ENCODE results near the gene WNT16. TPM values are rescaled to one million over a fixed set of nuclear protein-coding genes. Genes with fewer than 3 reads are reported as not detected.
"Not testable (repeated sequence)": the region's sequence is repeated elsewhere in the genome, so short reads cannot be mapped to it uniquely, and the experiment has no call there.

WNT16 gene
- total RNA-seq, 2 experiments from 2014 or later: not detected

GRCh38 chr7:121313793-121314676 is 14.8 kb upstream of the WNT16 start:
- Mint-ChIP-seq H3K9me3 (ENCODE audit: insufficient read depth) (no peaks in the 10 kb centered on the region), H3K4me1 (ENCODE audit: low read depth) (no peaks in the 10 kb centered on the region), H3K27ac (no peak overlapping the region), H3K36me3 (ENCODE audit: low read depth) (no peaks in the 10 kb centered on the region), H3K27me3 (ENCODE audit: low read depth) (peaks cover 9% of the 10 kb centered on the region), H3K4me3 (no peak overlapping the region)
- CTCF ChIA-PET: no interaction called here
- ATAC-seq (no peak), DNase-seq (no peak)
- POLR2A ChIA-PET: no interaction called here

DNA sequence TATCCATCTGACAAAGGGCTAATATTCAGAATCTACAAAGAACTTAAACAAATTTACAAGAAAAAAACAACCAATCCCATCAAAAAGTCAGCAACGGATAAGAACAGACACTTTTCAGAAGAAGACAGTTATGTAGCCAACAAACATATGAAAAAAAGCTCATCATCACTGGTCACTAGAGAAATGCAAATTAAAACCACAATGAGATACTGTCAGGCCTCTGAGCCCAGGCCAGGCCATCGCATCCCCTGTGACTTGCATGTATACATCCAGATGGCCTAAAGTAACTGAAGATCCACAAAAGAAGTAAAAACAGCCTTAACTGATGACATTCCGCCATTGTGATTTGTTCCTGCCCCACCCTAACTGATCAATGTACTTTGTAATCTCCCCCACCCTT is 13.6 kb upstream of the WNT16 start:
- CTCF ChIA-PET; POLR2A ChIA-PET; H3K27me3 Mint-ChIP-seq (ENCODE audit: low read depth); ATAC-seq; H3K4me3 Mint-ChIP-seq; H3K9me3 Mint-ChIP-seq (ENCODE audit: insufficient read depth); H3K4me1 Mint-ChIP-seq (ENCODE audit: low read depth); H3K27ac Mint-ChIP-seq; H3K36me3 Mint-ChIP-seq (ENCODE audit: low read depth); DNase-seq: not testable (repeated sequence)

DNA sequence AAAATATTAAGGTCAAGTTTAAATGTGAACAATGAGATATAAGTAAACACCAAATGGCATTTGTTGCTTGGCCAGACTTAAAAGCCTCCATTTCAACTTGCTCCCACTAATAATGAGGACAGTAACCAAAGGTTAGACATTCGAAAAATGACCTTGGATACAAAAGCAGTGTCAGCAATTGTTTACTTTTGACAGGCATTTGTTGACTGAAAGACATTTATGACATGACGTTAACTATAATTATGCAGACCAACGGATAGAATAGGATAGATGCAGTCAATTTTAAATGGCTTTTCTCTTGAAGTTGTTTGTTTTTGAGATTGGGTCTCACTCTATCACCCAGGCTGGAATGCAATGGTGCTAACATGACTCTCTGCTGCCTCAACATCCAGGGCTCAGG is 6.3 kb upstream of the WNT16 start:
- CTCF ChIA-PET: no interaction called here
- Mint-ChIP-seq H3K4me3 (no peak overlapping the region), H3K36me3 (ENCODE audit: low read depth) (no peaks in the 10 kb centered on the region), H3K27me3 (ENCODE audit: low read depth) (peaks cover 15% of the 10 kb centered on the region), H3K4me1 (ENCODE audit: low read depth) (no peaks in the 10 kb centered on the region), H3K27ac (no peak overlapping the region), H3K9me3 (ENCODE audit: insufficient read depth) (no peaks in the 10 kb centered on the region)
- POLR2A ChIA-PET: no interaction called here
- ATAC-seq: no peak
- DNase-seq: no peak

DNA sequence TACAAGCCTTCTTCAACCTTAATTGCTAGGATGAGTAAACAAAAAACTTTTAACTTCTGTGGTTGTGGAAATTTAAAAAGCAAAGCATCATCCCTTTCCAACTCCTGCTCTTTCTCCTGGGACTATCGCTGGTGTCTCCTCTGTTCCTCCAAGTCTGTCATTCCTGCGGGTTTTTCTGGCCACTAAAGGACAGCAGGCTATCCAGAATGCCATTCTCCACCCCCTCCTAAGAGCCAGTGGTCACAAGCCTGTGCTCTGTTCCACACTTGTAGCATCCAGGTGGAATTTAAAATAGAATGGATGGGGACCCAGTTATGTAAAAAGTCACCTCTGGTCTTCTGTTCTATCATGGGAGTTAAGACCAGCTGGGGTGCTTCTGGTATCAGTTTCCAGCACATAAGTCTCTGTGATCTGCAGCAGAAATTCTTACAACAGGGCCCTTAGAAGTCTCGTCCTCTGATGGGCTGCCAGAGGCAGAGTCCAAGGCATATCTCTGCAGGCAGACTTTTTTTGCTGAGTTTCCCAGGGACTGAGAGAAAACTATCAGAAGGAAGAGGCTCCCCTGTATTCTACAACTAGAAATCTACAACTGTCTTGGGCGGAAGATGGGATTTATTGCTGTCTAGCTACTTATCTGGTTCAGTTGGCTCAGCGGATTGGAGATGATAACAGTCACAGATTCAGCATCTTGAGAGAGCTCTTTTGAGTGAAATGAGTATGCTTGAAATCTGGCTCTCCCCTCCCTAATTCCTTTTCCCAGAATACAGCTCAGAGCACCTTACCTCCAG is 5.1 kb upstream of the WNT16 start:
- Mint-ChIP-seq H3K36me3 (ENCODE audit: low read depth) (no peaks in the 10 kb centered on the region), H3K27me3 (ENCODE audit: low read depth) (peaks cover 27% of the 10 kb centered on the region), H3K4me1 (ENCODE audit: low read depth) (peaks cover 2% of the 10 kb centered on the region), H3K9me3 (ENCODE audit: insufficient read depth) (no peaks in the 10 kb centered on the region), H3K4me3 (no peak overlapping the region), H3K27ac (no peak overlapping the region)
- no peak for DNase-seq
- POLR2A ChIA-PET: no interaction called here
- no peak for ATAC-seq
- CTCF ChIA-PET: interaction anchor here (0.6 kb wide), 1 partner anchor 366 kb away, joined by 3 read pairs; no protein-coding TSS in a partner anchor

DNA sequence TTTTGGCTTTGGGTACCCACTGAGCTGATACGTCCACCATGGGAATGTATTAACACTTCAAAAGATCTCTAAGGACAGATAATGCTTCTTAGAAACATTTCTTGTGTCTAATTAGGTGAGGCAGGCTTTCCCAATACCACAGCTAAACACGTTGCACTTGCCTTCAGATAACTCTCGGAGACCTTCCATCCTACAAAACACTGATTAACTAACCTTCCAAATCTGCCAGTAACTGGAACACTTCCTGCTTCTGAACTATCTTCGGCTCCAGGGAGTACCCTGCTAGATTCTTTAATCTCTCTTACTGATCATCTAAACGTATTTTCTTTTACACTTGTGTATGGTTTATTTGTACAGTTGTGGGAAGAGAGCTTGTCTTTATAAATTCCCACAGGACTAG is 1.1 kb upstream of the WNT16 start:
- no peaks in the 10 kb centered on the region for H3K36me3 Mint-ChIP-seq (ENCODE audit: low read depth)
- CTCF ChIA-PET: no interaction called here
- ATAC-seq (no peak), DNase-seq (no peak)
- POLR2A ChIA-PET: no interaction called here
- peaks cover 17% of the 10 kb centered on the region for H3K4me1 Mint-ChIP-seq (ENCODE audit: low read depth)
- H3K27me3 Mint-ChIP-seq (ENCODE audit: low read depth): peaks cover 50% of the 10 kb centered on the region
- no peak overlapping the region for H3K4me3 Mint-ChIP-seq
- no peaks in the 10 kb centered on the region for H3K9me3 Mint-ChIP-seq (ENCODE audit: insufficient read depth)
- no peak overlapping the region for H3K27ac Mint-ChIP-seq

GRCh38 chr7:121329191-121330052 is 622 bp downstream of the WNT16 start:
- ChIA-PET POLR2A (no interaction called here), CTCF (interaction anchor here (0.6 to 1.4 kb wide), 5 partner anchors 37 to 227 kb away, joined by 3 to 6 read pairs (median 3); partner anchors contain the start of gene FAM3C)
- Mint-ChIP-seq H3K9me3 (ENCODE audit: insufficient read depth) (no peaks in the 10 kb centered on the region), H3K4me1 (ENCODE audit: low read depth) (peaks cover 17% of the 10 kb centered on the region), H3K27me3 (ENCODE audit: low read depth) (peaks cover 49% of the 10 kb centered on the region), H3K4me3 (peak overlapping the region; percentile 52), H3K36me3 (ENCODE audit: low read depth) (no peaks in the 10 kb centered on the region), H3K27ac (no peak overlapping the region)
- ATAC-seq: peak; percentile 43
- DNase-seq: peak; percentile 28

DNA sequence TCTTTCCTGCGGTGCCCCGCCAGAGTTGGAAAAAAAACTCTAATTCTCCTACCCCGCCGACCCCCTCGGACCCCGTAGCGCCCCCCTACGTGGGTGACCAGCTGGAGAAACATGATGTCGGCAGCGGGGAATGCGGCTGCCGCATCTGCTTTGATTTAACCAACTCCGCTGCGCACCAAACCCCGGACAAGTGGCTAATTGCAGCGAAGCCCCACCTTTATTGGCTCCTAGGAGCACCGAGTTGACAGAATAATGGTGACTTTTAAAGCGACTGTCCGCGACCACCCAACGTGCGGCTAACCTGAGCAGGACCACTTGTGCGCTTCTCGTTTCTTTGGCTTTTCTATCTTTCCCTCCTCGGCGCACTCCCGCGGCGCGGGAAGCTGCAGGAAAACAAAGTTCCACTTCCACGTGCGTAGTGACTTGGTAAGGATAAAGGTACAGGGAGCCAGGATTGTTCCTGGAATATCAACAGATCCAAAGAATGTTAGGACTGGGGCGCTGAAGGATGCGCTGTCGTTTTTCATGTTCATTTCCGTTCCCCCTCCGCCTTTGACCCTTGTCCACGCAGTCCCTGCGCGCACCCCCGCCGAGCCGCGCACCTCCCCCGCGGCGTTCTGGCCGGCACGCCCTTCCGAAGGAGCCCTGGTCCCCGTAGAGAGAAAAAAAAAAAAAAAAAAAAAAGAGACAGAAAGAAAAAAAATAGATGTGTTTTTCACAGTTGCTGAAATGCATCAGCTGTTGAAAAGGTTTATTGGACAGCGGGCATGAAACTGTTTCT is 1.4 kb downstream of the WNT16 start:
- POLR2A ChIA-PET: no interaction called here
- Mint-ChIP-seq H3K27me3 (ENCODE audit: low read depth) (peaks cover 54% of the 10 kb centered on the region), H3K27ac (no peak overlapping the region), H3K4me1 (ENCODE audit: low read depth) (peaks cover 17% of the 10 kb centered on the region), H3K9me3 (ENCODE audit: insufficient read depth) (no peaks in the 10 kb centered on the region), H3K4me3 (peak overlapping the region; percentile 52), H3K36me3 (ENCODE audit: low read depth) (no peaks in the 10 kb centered on the region)
- ATAC-seq (peak; percentile 27), DNase-seq (no peak)
- CTCF ChIA-PET: interaction anchor here (0.6 to 1.4 kb wide), 5 partner anchors 36 to 226 kb away, joined by 3 to 6 read pairs (median 3); partner anchors contain the start of gene FAM3C

- H3K4me3 Mint-ChIP-seq: no peak overlapping the region
- DNase-seq (no peak), ATAC-seq (no peak)
- ChIA-PET POLR2A (no interaction called here), CTCF (no interaction called here)
- no peaks in the 10 kb centered on the region for H3K36me3 Mint-ChIP-seq (ENCODE audit: low read depth)
- peaks cover 17% of the 10 kb centered on the region for H3K4me1 Mint-ChIP-seq (ENCODE audit: low read depth)
- peaks cover 54% of the 10 kb centered on the region for H3K27me3 Mint-ChIP-seq (ENCODE audit: low read depth)
- H3K9me3 Mint-ChIP-seq (ENCODE audit: insufficient read depth): no peaks in the 10 kb centered on the region
- no peak overlapping the region for H3K27ac Mint-ChIP-seq
These were observed 2.2 kb downstream of the WNT16 start for GRCh38 chr7:121331048-121331447.

- Mint-ChIP-seq H3K4me3 (no peak overlapping the region), H3K27me3 (ENCODE audit: low read depth) (peaks cover 53% of the 10 kb centered on the region), H3K4me1 (ENCODE audit: low read depth) (peaks cover 17% of the 10 kb centered on the region), H3K27ac (no peak overlapping the region), H3K36me3 (ENCODE audit: low read depth) (no peaks in the 10 kb centered on the region), H3K9me3 (ENCODE audit: insufficient read depth) (no peaks in the 10 kb centered on the region)
- DNase-seq (no peak), ATAC-seq (no peak)
- POLR2A ChIA-PET: no interaction called here
- CTCF ChIA-PET: no interaction called here
These were observed 2.8 kb downstream of the WNT16 start for GRCh38 chr7:121331574-121331973.

- H3K36me3 Mint-ChIP-seq (ENCODE audit: low read depth): no peaks in the 10 kb centered on the region
- ATAC-seq (no peak), DNase-seq (no peak)
- CTCF ChIA-PET: no interaction called here
- POLR2A ChIA-PET: no interaction called here
- no peak overlapping the region for H3K27ac Mint-ChIP-seq
- no peaks in the 10 kb centered on the region for H3K9me3 Mint-ChIP-seq (ENCODE audit: insufficient read depth)
- H3K27me3 Mint-ChIP-seq (ENCODE audit: low read depth): peaks cover 37% of the 10 kb centered on the region
- peaks cover 11% of the 10 kb centered on the region for H3K4me1 Mint-ChIP-seq (ENCODE audit: low read depth)
- H3K4me3 Mint-ChIP-seq: no peak overlapping the region
These were observed 5.6 kb downstream of the WNT16 start for GRCh38 chr7:121334376-121334775.

Measured in activated CD8-positive, alpha-beta T cell treated with anti-CD3 and anti-CD28 coated beads, Interleukin-2, amount 10 ng/mL, durations not matched to agents 7 days and 5 days (primary cell).